OCI-LY1 (cell line): ENCODE results near the gene SAP130.

Source experiments
- EZH2 ChIP-seq: fragments of 200-600 bp; sonication (generic), shearing (Covaris generic); IDR thresholded peaks from 2 replicates; pipeline ENCODE4 v1.8.0; 2017; ENCODE audit warnings: borderline replicate concordance, mixed run types, mild to moderate bottlenecking, antibody characterized with exemption, low read length, moderate library complexity, mixed read lengths
- TF ChIP-seq, protein P1 (sequence below): fragments of 200-600 bp; sonication (generic), shearing (Covaris generic); IDR thresholded peaks from 2 replicates; pipeline ENCODE4 v1.5.1; 2017; ENCODE audit warnings: mild to moderate bottlenecking, antibody characterized with exemption, low read length, moderate library complexity, mixed read lengths

DNA sequence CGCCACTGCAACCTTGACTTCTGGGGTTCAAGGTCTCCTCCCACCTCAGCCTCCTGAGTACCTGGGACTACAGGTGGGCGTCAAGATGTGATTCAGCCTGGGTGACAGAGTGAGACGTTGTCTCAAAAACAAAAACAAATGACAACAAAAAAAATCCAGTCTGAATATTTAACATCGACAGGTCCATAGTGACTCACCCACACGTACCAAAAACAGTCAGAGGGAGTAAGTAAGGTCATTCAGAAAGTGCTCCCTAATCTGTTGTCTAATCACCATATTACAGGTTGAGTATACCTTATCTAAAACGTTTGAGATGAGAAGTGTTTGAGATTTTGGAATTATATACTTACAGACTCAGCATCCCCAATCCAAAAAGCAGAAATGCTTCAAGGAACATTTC lies 24.4 kb downstream of the SAP130 start:
- TF ChIP-seq, protein P1, sequence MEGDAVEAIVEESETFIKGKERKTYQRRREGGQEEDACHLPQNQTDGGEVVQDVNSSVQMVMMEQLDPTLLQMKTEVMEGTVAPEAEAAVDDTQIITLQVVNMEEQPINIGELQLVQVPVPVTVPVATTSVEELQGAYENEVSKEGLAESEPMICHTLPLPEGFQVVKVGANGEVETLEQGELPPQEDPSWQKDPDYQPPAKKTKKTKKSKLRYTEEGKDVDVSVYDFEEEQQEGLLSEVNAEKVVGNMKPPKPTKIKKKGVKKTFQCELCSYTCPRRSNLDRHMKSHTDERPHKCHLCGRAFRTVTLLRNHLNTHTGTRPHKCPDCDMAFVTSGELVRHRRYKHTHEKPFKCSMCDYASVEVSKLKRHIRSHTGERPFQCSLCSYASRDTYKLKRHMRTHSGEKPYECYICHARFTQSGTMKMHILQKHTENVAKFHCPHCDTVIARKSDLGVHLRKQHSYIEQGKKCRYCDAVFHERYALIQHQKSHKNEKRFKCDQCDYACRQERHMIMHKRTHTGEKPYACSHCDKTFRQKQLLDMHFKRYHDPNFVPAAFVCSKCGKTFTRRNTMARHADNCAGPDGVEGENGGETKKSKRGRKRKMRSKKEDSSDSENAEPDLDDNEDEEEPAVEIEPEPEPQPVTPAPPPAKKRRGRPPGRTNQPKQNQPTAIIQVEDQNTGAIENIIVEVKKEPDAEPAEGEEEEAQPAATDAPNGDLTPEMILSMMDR: no peak
- no peak for TF ChIP-seq EZH2
